ACC112 (cell line): ENCODE measurements around the gene ESR2.
A peak's percentile ranks its signal among the peaks of the same experiment; 100 is the strongest.
"Not testable (repeated sequence)": the region's sequence is repeated elsewhere in the genome, so short reads cannot be mapped to it uniquely, and the experiment has no call there.

ENCODE experiments used
- H2AFZ ChIP-seq: fragments of 200-600 bp; sonication (generic); one replicate; pipeline ENCODE4 v1.6.0; 2017; ENCODE audit warnings: antibody characterized with exemption, low read length; ENCODE audit not compliant: unreplicated experiment
- H3K27ac ChIP-seq: fragments of 200-600 bp; sonication (generic); 2 replicates; pipeline ENCODE4 v1.5.1; 2014; ENCODE audit warnings: low read depth, mild to moderate bottlenecking, antibody characterized with exemption, low read length, moderate library complexity
- H3K27me3 ChIP-seq: fragments of 200-600 bp; sonication (generic); 2 replicates; pipeline ENCODE4 v1.6.1; 2014; ENCODE audit warnings: mild to moderate bottlenecking, antibody characterized with exemption, low read length, moderate library complexity, mixed read lengths; ENCODE audit not compliant: insufficient read depth
- H3K36me3 ChIP-seq: fragments of 200-600 bp; sonication (generic); 2 replicates; pipeline ENCODE4 v1.6.1; 2016; ENCODE audit warnings: mild to moderate bottlenecking, antibody characterized with exemption, low read length, moderate library complexity, mixed read lengths; ENCODE audit not compliant: insufficient read depth
- H3K4me1 ChIP-seq: fragments of 200-600 bp; sonication (generic); one replicate; pipeline ENCODE4 v1.6.1; 2016; ENCODE audit warnings: low read length, mixed read lengths; ENCODE audit not compliant: insufficient read depth, unreplicated experiment, control insufficient read depth
- H3K4me3 ChIP-seq: fragments of 200-600 bp; sonication (generic); 2 replicates; pipeline ENCODE4 v1.5.1; 2014; ENCODE audit warnings: mild to moderate bottlenecking, low read depth, low read length
- H3K79me2 ChIP-seq: fragments of 200-600 bp; sonication (generic); one replicate; pipeline ENCODE4 v1.6.0; 2016; ENCODE audit warnings: low read length; ENCODE audit not compliant: control insufficient read depth, unreplicated experiment, insufficient read depth

The ESR2 gene

DNA sequence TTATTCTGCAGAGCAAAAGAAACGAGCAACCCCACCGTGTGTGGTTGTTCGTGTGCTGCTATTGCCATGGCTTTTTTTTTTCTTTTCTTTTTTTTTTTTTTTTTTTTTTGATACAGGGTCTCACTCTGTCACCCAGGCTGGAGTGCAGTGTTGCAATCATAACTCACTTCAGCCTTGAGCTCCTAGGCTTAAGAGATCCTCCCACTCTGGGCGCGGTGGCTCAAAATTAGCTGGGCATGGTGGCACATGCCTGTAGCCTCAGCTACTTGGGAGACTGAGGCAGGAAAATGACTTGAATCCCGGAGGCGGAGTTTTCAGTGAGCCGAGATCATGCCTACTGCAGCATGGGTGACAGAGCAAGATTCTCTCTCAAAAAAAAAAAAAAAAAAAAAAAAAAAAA, 144.2 kb downstream of the ESR2 start:
- no peak overlapping the region for H3K27ac ChIP-seq
- no peak overlapping the region for H2AFZ ChIP-seq
- no peaks in the 10 kb centered on the region for H3K4me1 ChIP-seq
- no peaks in the 10 kb centered on the region for H3K36me3 ChIP-seq
- H3K27me3 ChIP-seq, result no peaks in the 10 kb centered on the region
- H3K4me3 ChIP-seq, result no peak overlapping the region
- no peaks in the 10 kb centered on the region for H3K79me2 ChIP-seq

GRCh38 chr14:64147126-64147790, 146.9 kb downstream of the ESR2 start:
- no peaks in the 10 kb centered on the region for H3K79me2 ChIP-seq
- H3K27ac ChIP-seq, result no peak overlapping the region
- H3K4me3 ChIP-seq, result no peak overlapping the region
- H3K27me3 ChIP-seq, result no peaks in the 10 kb centered on the region
- no peaks in the 10 kb centered on the region for H3K4me1 ChIP-seq
- 0 out of 2 replicates have a peak, but pooled peaks cover 9% of the 10 kb centered on the region for H3K36me3 ChIP-seq
- no peak overlapping the region for H2AFZ ChIP-seq

DNA sequence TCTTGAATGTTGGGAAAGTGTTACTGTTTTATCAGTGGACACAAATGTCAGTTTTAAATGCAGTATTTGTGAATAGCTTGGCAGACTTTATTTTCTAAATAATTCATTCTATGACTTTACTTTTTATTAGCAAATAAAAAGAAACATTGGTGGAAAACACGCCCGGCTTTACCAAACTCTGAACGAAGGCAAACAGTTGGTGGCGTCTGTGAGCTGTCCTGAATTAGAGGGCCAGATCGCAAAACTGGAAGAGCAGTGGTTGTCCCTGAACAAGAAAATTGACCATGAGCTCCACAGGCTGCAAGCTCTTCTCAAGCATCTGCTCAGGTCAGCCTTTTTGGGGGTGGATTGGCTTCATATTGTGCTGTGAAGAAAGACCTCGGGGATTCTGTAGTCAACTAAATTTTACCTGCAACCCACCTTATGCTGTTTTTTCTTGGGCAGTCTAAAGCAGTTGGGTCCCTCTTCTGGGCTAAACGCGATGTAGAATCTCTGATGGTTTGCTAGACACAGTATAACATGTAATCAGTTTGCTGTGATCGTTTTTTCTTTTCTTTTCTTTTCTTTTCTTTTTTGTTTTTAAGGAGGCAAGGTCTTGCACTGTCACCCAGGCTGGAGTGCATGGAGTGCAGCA, 156.4 kb downstream of the ESR2 start:
- peaks cover 8% of the 10 kb centered on the region; the same call in 1 of the 2 replicates for H3K36me3 ChIP-seq
- H3K4me1 ChIP-seq, result no peaks in the 10 kb centered on the region
- no peak overlapping the region for H3K4me3 ChIP-seq
- H3K79me2 ChIP-seq, result no peaks in the 10 kb centered on the region
- H3K27ac ChIP-seq, result no peak overlapping the region
- no peak overlapping the region for H2AFZ ChIP-seq
- H3K27me3 ChIP-seq, result no peaks in the 10 kb centered on the region

- no peaks in the 10 kb centered on the region for H3K27me3 ChIP-seq
- no peak overlapping the region for H3K4me3 ChIP-seq
- no peaks in the 10 kb centered on the region for H3K4me1 ChIP-seq
- no peak overlapping the region for H2AFZ ChIP-seq
- no peak overlapping the region for H3K27ac ChIP-seq
- H3K79me2 ChIP-seq, result no peaks in the 10 kb centered on the region
- H3K36me3 ChIP-seq, result peaks cover 8% of the 10 kb centered on the region; the same call in 1 of the 2 replicates
Measured at GRCh38 chr14:64126548-64126947, 167.6 kb downstream of the ESR2 start.

- Histone ChIP-seq H2AFZ (no peak overlapping the region), H3K27ac (no peak overlapping the region), H3K4me1 (no peaks in the 10 kb centered on the region), H3K4me3 (no peak overlapping the region), H3K27me3 (no peaks in the 10 kb centered on the region), H3K79me2 (no peaks in the 10 kb centered on the region), H3K36me3 (peaks cover 8% of the 10 kb centered on the region; the same call in 1 of the 2 replicates)
Measured at GRCh38 chr14:64125270-64125669, 168.9 kb downstream of the ESR2 start.

GRCh38 chr14:64123241-64123822, 170.8 kb downstream of the ESR2 start:
- Histone ChIP-seq H3K27me3 (no peaks in the 10 kb centered on the region), H3K36me3 (peaks cover 8% of the 10 kb centered on the region; the same call in 1 of the 2 replicates), H2AFZ (no peak overlapping the region), H3K4me3 (no peak overlapping the region), H3K27ac (no peak overlapping the region), H3K4me1 (no peaks in the 10 kb centered on the region), H3K79me2 (no peaks in the 10 kb centered on the region)

DNA sequence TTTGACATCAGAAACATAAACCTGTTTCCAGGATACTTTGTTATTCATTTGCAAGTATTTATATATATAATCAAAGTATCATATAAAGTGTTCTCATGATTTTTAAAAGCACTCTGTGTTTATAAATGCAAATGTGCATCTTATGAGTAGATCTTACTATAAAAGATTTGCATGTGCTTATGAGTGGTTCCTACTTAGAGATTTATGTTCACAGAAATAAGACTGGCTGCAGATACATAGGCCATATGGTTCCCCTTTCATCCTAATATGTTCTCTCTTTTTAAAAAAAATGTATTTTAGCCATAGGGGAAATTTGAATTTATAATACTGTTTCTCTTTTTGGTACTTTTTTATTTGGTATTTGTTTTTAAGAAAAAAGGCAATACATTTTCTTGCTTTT, 174.2 kb downstream of the ESR2 start:
- Histone ChIP-seq H3K36me3 (peaks cover under 1% of the 10 kb centered on the region; the same call in 1 of the 2 replicates), H3K27me3 (no peaks in the 10 kb centered on the region), H3K27ac (no peak overlapping the region), H3K4me1 (peaks cover 10% of the 10 kb centered on the region), H3K79me2 (no peaks in the 10 kb centered on the region), H2AFZ (no peak overlapping the region), H3K4me3 (no peak overlapping the region)

- Histone ChIP-seq H3K4me1 (peaks cover 10% of the 10 kb centered on the region), H3K27ac (no peak overlapping the region), H3K4me3 (no peak overlapping the region), H3K36me3 (no peaks in the 10 kb centered on the region), H2AFZ (no peak overlapping the region), H3K79me2 (no peaks in the 10 kb centered on the region), H3K27me3 (no peaks in the 10 kb centered on the region)
Measured at GRCh38 chr14:64119500-64119899, 174.7 kb downstream of the ESR2 start.

DNA sequence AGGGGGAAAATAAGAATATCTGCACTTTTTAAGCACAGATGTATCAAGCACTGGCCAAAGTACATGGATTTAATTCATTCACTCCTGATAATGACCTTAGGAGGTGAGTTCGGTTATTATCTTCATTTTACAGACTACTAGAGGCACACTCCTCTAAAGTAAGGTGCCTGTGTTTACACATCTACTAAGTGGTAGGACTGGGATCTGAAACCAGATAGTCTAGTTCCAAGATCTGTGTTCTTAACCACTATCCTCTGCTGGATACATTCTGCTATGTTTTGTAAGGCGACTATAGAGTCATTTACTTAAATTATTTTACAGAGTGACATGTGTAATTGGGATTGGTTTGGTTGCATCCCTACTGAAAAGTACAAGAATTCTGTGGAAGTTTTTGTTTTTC, 175.3 kb downstream of the ESR2 start:
- H3K27me3 ChIP-seq, result no peaks in the 10 kb centered on the region
- H3K4me3 ChIP-seq, result no peak overlapping the region
- H3K79me2 ChIP-seq, result no peaks in the 10 kb centered on the region
- no peaks in the 10 kb centered on the region for H3K36me3 ChIP-seq
- H2AFZ ChIP-seq, result no peak overlapping the region
- H3K4me1 ChIP-seq, result peaks cover 10% of the 10 kb centered on the region
- H3K27ac ChIP-seq, result peak overlapping the region; percentile 90; the same call in 1 of the 2 replicates

DNA sequence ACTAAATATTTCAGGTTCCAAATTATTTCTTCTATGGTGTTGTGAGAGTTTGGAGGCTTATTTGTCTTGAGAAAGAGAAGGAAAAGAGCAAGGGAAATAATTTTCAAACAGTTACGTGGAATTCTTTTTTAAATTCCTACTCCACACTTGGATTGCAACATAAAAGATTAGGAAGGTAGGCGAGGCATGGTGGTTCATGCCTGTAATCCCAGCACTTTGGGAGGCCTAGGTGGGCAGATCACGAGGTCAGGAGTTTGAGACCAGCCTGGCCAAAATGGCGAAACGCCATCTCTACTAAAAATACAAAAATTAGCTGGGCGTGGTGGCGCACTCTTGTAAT, 175.8 kb downstream of the ESR2 start:
- H3K36me3 ChIP-seq, H3K27me3 ChIP-seq, H3K4me3 ChIP-seq, H3K79me2 ChIP-seq, H2AFZ ChIP-seq: not testable (repeated sequence)
- H3K4me1 ChIP-seq, result peaks cover 10% of the 10 kb centered on the region
- peak overlapping the region; percentile 90 for H3K27ac ChIP-seq
